Medulla oblongata (tissue), 1 donor: Measurements from ENCODE around the gene MCOLN2.
"Not testable (repeated sequence)": the region's sequence is repeated elsewhere in the genome, so short reads cannot be mapped to it uniquely, and the experiment has no call there.

Experiments
- DNase-seq: peaks from one replicate; pipeline ENCODE4 v3.0.0-alpha.2; 2015; ENCODE audit errors: extremely low spot score

MCOLN2 gene

DNA sequence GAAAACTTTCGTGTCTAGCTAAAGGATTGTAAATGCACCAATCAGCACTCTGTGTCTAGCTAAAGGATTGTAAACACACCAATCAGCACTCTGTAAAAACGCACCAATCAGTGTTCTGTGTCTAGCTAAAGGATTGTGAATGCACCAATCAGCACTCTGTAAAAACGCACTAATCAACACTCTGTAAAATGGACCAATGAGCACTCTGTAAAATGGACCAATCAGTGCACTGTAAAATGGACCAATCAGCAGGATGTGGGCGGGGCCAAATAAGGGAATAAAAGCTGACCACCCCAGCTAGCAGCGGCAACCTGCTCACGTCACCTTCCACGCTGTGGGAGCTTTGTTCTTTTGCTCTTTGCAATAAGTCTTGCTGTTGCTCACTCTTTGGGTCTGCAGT is 94.2 kb downstream of the MCOLN2 start:
- DNase-seq = not testable (repeated sequence)

DNA sequence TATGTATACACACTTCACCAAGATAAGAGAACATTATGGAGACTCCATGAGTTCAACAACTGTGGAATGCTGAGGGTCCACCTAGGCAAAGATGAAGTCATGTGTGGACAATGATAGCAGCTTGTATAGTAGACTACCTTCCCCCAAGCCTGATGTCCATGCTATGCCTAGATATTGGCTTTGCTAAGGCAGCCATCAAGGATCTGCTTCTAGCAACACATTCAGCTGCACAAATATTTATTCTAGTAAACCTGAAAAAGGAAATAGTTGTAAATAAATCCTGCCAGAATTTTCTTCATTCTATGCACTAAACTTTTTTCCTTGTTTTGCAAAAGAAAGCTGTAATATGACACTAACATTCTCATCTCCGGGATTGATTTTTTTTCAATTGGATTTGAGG is 96.9 kb downstream of the MCOLN2 start:
- no peak for DNase-seq

DNA sequence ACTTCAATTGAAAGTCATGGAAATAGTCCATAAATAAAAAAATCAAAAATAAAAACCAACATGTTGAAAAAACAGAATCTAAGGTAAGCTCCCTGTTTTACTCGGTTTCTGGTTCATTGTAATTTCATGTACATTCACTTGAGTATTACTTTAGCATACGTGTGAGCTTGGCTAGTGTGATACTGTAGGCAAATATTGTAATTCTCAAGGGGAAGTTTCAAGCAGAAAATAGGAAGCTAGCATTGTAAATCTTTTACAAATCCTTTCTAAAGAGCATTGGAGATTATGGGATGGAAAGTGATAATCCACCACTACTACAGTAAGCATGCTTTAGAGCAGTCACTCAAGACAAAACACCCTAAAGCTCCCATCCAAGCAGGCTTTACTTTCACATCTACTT is 100.6 kb downstream of the MCOLN2 start:
- DNase-seq = no peak

DNA sequence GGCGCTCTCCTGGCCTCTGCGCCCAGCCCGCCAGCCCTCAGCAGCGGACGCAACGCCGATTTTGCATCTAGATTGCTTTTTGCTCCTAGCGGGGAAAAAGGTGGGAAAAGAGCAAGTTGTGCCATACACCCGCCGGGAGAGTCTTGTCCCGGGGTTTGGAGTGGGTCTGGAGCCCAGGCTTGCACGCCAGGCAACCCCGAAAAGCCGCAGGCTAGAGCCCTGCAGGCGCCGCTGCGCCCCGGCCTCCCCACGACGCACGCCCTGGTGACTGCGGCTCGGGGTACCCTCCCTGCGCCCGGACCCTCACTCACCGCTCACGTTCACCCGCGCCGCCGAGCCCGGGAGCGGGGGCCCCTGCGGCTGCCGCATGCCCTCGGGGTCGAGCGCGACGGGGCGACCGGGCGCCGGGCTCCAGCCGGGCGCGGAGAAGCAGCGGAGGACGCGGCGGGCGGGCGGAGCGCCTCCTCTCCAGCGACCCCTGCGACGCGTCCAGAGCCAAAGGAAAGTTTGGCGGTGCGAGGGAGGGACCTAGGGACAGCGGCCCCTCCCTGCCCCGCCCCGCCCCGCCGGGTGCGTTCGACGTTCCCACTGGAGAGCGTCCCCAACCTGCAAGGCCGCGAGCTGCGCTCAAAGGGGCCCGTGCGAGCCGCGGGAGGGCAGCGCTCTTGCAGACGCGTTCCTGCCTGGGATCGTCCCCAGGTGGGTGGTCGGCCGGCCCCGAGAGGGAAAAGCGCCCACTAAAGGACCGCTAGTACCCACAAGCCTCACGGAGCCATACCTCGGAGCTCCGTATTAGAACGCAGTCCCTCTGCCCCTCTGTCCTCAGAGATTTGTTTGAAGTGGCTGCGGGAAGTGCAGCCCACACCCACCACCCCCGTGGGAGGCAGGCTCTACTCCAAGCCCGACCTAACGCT is 104.0 kb downstream of the MCOLN2 start, which contains the start of gene LPAR3:
TSS of gene LPAR3 (minus strand) at position 502 of the 914 bp plus-strand sequence. CDS start 27,086 bp downstream, outside the sequence.
- DNase-seq = no peak

DNA sequence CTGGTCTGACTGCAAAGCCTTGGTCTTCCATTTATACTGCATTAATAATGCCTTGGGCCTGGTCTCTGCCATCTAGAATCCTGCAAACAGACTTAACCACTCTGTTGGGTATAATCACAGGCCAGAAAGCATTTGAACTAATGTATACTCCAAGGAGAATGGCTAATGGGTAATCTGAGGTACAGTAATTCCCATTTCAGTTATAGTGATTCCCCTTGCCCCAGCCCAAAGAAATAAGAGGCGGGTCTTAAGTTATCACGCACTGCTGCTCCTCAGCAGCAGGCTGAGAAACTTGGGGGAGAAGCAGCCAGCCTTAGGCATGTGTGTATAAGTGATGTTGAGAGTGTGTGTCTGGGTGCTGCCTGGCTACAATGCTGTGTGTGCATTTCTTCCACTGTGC is 106.3 kb downstream of the MCOLN2 start:
- DNase-seq = no peak

DNA sequence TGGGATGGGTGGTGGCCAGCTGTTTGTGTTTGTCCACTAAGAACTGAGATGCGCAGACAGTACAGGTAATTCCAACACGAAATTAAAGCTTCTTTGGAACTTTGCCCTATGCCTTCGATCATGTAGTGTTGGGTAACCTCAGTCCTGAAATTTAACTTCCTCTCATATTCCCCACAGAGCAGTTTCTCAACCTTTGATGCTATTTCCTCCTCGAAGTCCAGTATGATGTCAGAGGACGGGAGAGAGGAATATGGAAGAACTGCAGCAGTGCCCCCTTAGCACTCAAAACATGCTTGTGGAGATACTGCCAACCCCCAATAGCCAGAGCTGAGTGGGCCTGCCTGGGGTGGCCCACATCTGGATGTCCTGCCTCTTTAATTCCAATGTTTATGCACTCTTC is 107.5 kb downstream of the MCOLN2 start:
- no peak for DNase-seq

DNA sequence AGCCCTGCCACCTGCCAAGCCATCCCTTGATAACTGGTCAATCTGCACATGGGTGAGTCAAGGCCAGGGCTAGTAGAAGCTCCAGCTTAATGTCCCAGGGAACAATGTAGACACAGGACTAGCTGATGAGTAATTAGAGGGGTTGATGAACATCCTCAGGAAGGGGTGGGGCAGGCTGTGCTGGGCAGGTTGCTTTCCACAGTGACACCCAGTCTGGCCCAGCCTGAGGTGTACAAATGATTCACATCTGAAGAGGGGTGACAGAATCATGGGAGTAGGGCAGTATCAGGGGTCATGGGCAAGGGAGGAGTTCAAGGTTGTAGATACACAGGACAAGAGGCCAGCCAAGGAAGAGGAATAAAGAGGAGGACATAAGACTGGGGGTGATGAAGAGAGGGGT is 108.2 kb downstream of the MCOLN2 start:
- no peak for DNase-seq

DNA sequence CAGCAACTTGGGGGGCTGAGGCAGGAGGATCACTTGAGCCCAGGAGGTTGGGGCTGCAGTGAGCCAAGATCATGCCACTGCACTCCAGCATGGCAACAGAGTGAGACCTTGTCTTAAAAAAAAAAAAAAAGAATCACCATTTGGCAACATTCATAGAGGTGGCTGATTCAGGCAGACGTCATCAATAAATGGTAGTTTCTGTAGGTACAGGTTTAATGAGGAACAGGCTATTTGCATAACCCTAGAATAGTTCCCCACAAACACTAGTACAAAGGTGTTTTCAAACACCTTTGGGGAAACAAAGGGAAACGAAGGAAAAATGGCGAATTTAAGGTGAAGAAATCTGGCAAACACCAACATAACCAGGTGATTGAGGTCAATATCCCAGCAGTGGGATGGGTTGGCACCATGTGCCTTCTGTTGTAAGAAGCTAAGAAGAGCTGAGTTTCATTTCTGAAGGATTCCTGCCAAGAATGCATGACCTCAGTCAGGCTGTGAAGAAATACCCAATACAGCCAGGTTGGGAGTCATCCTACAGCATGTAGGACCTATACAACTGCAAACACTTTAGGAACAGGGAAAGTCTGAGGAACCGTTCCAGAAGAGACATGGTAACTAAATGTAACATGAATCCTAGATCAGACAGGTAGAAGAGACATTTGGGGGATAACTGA is 109.5 kb downstream of the MCOLN2 start:
- DNase-seq = no peak

DNA sequence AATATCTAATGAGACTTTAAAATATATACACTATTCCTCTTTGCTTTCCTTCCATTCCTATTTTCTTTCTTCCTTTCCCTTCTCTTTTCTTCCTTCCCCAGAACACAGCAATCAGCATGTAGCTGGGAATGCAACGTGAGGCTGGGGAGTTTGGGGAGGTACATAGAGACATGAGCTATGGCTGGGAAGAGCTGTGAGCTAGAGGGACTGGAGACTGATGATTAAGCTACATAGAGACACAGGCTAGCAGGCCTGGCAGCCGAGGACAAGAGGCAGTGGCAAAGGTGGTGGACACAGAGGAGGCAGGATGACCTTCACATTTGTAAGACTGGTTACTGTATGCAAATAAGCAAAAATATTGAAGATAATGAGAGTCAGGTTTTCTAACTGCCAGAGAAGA is 111.4 kb downstream of the MCOLN2 start:
- no peak for DNase-seq

DNA sequence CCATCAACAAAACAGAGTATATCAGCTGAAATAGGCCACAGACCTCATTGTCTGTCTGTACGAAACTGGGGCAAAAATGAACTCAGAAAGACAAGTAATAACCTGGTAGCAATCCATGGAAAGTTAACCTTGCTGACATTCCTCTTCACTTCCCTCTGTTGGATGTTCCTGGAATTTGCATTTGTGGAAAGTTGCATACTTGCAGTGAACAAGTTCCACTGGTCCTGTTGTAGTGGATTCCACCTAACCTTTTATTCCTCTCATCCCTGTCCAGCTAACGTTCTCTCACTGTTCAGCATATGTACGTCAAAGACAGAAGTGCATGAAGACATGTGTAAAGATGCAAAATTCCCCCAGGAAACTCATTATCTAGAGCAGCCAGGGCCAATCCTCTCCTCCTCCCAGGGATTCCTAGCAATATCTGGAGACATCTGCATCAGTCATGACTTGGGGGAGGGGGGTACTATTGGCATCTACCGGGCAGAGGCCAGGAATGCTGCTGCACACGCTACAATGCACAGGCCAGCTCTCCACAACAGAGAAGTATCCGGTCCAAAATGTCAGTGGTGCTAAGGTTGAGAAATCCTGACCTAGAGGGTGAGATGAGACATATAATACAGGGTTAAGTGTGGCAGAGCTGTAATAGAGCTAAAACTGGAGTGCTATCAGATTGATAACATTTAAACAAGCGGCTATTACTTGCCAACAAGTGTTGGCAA is 112.1 kb downstream of the MCOLN2 start:
- no peak for DNase-seq

DNA sequence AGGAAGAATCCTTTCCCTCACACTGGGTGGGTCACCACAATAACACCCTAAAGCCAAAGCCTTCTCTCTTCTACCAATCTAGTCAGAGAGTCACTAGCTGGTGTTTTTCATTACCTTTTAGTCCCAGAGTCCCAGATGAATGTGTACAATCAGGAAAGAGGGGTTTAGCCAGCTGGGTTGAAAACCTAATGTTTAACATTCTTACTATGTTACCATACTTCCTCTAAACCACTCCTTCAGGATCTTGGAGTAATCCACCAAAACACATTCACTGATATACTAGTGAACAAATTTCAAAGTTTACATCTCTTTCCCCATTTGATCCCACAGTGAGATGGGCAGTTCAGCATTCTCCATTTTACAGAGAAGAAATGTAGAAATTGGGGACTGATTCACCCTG is 113.6 kb downstream of the MCOLN2 start:
- DNase-seq = no peak

DNA sequence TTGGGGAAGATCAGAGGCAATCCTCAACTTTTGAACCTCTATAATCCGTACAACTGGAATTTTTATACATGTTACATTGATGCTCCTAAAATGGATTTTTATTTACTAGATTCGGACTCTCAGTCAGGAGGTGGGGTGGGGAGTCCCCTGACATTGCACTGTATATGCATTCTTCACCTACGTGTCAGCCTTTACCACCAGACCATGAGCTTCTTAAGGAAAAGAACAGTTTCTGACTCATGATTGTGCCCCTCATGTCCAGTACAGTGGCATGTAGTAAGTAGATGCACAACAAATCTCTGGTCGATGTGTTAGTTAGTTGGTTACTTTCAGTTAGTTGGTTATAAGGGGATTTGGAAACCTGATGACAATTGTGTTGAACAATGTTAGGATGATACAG is 119.3 kb downstream of the MCOLN2 start:
- no peak for DNase-seq

DNA sequence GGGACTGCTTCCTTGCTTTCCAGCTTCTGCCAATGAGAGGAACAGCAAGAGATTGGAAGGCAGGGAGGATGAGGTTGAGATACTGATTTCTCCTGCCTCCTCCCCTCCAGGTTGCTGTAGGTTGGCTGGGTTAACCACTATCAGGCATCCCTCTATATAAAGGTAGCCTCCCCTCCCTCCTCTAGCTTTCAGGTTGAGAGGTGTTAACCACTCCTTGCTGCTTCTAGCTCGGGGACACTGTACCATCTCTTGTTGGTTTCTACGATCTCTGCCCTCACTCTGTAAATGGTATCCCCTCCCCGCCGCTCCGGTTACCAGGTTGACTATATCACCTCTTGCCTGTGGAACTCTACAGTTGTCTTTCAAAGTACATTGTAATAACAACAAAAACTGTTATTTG is 120.6 kb downstream of the MCOLN2 start:
- DNase-seq = no peak
